Activated effector memory CD4-positive, alpha-beta T cell treated with Interleukin-2 at 50 U/mL for 16 hours (primary cell): ENCODE data around the gene TADA3.

Experiments used
- DNase-seq: peaks from one replicate; pipeline ENCODE4 v3.0.0-alpha.2; 2020

The TADA3 gene

DNA sequence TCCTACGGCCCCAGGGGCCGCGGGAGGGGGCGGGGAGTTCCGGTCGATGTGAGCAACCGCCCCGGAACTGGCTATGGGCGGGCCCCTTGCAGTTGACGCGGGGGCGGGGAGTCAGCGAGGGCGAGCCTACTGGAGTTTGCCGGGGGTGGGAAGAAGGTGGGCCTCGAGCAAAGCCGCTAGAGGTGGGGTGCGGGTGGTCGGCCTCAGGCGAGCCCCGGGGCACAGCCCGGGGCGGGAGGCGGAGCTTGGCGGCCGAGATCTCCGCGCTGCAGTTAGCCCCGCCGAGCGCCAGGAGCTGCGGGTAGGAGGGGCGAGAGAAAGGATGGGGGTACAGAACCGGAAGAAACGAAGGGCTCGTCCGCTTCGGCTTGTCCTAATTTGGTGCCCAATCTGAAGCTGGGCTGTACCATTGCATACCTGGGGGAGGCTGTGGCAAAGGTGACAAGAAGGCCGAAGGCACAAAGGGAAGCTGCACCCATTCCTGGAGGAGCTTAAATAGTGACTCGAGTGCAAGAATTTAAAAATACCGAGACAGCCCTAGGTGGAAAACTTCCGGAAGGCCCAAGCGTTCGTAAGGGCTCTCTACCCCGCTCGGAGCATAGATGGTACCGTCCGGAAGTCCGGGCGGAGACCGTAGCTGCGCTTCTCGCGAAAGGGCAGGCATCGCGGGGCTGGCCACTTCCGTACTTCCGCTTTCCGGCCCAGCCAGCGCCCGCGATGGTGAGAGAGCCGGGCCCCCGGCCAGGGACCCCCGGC is at the start of gene TADA3, which contains the start of gene ARPC4:
TADA3 (minus strand) TSS at position 69 of the 756 bp plus-strand sequence. CDS start 1,007 bp downstream, outside the sequence.
ARPC4 (plus strand) TSS at position 678 of the 756 bp plus-strand sequence; CDS start at position 718, 40 bp downstream.
- DNase-seq, result peak; percentile 86

DNA sequence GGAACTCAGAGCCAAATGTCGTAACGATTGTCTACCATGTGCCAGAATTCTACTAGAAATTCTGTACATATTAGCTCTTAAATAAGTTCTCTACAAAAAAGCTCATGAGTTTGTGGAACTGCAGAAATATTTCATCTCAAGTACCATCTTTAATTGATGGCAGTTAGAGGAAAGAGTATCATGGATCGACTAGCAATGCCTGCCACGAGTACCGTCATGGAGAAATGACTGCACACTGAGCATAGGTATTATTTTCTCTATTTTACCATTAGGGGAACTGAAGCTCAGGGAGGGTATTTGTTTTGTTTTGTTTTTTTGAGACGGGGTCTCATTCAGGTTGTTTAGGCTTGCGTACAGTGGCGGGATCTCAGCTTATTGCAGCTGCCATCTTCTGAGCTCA is 48.7 kb upstream of the TADA3 start:
- no peak for DNase-seq

- DNase-seq, result no peak
Observed at GRCh38 chr3:9838856-9839255, 46.6 kb upstream of the TADA3 start.

DNA sequence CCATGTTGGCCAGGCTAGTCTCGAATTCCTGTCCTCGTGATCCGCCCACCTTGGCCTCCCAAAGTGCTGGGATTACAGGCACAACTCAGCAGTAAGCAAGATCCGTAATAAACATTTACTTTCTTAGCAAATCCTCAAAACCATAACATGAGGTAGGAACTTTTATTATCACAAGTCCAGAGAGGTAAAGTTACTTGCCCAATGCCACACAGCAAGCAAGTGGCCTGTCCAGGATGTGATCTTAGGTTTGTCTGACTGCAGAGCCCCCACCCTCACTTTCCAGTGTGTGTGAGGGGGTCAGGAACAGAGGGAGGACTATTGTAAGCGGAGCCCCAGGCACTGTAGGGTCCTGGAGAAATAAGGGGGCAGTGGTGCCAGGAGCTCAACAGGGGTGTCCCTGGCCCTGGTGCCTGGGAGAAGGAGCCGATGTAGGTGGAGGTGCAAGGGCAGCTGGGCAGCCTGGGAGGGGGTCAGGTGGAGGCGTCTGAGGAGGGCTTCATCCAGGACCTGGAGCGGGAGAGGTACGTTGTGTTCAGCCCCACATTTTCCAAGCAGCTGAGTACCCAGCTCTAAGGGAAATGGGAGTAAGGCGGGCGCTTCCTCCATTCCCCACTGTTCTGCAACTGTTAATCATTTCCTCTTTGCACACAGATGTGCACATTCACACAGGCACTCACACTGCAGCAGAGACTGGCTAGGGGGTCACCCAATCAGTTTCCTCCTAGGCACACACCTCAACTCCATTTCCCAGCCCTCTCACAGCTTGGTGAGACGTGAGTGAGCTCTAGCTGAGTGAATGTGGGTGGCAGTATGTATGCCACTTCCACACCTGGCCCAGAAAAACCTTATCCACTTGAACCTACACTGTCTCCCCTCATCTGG is 45.7 kb upstream of the TADA3 start:
- no peak for DNase-seq

GRCh38 chr3:9834520-9835380 is 42.5 kb upstream of the TADA3 start:
- no peak for DNase-seq

- no peak for DNase-seq
Observed at GRCh38 chr3:9833078-9833477, 40.8 kb upstream of the TADA3 start.

- DNase-seq, result no peak
Observed at GRCh38 chr3:9831253-9831652, 39.0 kb upstream of the TADA3 start.

GRCh38 chr3:9828801-9829755 is 36.8 kb upstream of the TADA3 start:
- no peak for DNase-seq

- DNase-seq, result no peak
Observed at GRCh38 chr3:9826815-9827573, 34.7 kb upstream of the TADA3 start.

- DNase-seq, result no peak
Observed at GRCh38 chr3:9825451-9826040, 33.3 kb upstream of the TADA3 start.

GRCh38 chr3:9820946-9821345 is 28.7 kb upstream of the TADA3 start:
- no peak for DNase-seq

DNA sequence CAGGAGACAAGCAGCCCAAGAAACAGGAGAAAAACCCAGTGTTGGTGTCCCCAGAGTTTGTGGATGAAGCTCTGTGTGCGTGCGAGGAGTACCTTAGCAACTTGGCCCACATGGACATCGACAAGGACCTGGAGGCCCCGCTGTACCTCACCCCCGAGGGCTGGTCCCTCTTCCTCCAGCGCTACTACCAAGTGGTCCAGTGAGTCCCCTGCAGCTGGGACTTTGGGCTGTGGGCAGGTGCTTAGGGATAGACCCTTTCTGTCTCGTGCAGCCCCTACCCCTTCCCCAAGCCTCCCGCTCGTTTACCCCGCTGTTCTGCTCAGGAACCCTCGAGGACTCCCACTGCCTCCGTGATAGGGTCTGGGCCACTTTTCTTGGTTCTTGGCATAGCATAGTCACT is 28.3 kb upstream of the TADA3 start:
- no peak for DNase-seq

DNA sequence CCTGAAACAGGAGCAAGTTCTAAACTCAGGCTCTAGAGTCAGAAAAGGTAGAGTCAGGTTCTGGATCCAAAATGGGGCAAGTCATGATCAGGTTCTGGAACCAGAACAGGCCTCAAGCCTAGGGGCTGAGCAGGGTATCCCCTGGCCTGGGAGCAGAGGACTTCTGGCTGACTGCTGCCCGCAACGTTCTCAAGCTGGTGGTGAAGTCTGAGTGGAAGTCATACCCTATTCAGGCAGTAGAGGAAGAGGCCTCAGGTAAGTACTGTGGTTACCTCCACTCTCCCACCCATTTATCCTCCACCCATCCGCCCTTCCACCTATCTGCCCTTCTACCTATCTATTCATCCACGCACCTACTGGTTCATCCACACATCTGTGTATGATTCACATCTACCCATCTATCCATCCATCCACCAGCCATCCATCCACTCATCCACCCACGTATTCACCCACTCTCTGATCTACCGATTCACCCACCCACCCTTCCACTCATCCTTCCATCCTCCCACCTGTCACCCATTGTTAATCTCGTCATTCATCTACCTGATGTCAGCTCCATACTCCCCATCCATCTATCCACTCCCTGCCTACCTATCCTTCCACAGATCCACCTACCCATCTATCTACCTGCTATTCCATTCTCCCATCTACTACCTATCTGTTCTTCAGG is 26.5 kb upstream of the TADA3 start:
- DNase-seq, result no peak

DNA sequence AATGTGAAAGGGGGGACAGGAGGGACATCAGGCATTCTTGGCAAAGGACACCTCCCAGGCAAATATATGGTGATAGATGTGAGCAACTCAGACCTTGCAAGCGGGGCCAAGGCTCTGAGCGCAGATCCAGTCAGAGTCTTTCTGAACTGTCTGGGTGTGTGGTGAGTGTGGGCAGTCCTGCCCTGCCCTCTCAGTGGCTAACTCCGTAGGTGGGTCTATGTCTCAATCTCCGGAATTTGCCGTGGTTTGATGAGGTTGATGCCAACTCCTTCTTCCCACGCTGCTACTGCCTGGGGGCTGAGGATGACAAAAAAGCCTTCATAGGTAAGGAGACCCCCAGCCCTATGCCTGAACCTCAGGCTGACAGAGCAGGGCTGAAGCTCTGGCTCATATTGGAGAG is 25.2 kb upstream of the TADA3 start:
- no peak for DNase-seq

DNA sequence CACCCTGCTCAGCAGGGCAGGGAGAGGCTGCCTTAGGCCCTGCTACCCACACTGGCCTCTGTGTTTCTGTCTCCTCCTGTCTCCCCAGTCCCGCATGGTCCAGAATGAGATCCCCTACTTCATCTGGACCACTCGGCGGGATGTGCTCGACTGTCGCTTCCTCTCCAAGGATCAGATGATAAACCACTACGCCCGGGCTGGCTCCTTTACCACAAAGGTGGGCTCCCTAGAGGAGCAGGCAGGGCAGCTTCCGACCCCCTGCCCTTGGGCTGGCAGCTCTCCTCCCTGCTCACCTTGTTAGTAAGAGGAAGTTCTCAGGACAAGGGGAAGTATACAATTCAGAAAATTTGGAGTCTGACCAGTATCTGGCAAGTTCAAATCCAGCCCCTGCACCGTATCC is 23.7 kb upstream of the TADA3 start:
- DNase-seq, result no peak

GRCh38 chr3:9812870-9813483 is 20.7 kb upstream of the TADA3 start:
- DNase-seq, result no peak

DNA sequence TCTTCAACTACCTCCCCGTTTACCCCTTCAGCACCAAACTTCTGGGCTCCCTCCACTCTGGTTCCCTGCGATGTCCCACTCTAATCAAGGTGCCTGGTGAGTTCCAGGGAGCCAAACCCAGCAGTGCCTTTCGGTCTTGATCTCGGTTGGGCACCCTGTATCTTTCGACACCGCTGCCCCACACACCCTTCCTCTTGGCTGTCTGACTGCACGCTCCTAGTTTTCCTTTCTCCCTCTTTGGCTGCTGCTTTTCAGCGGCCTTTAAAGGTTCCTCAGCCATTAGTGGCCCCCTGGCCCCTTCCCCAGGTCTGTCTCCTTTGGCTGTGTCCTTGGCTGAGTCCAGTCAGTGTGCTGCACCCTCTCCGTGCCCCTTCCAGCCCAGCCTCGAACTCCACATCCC is 18.6 kb upstream of the TADA3 start:
- DNase-seq, result no peak

GRCh38 chr3:9810433-9810770 is 18.1 kb upstream of the TADA3 start:
- DNase-seq, result no peak

GRCh38 chr3:9809615-9810432 is 17.6 kb upstream of the TADA3 start, which contains the start of gene TTLL3:
Gene TTLL3 (plus strand): TSS chr3:9810262. CDS start chr3:9810662, 400 bp downstream.
- DNase-seq, result peak; percentile 33
